Measurements from ENCODE around the gene PRPF19.

DNA sequence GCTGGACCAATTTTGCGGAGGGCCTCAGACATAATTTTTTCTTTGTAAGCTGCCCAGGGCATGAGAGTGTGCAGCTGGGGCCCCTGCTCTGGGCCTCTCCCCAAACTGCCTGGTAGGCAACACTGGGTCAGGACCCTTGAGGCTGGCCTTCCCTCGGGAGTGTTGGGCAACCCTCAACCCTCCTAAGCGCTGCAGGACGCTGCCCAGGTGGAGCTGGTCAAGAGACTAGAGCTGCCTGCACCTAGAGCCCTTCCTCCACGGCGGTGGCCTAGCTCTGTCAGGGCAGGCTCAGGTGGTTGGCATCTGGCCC lies 17.4 kb upstream of the PRPF19 start:
- no peak for TF ChIP-seq POLR2A (IDR thresholded peaks at IDR 0.05)
- TF ChIP-seq, protein P1, sequence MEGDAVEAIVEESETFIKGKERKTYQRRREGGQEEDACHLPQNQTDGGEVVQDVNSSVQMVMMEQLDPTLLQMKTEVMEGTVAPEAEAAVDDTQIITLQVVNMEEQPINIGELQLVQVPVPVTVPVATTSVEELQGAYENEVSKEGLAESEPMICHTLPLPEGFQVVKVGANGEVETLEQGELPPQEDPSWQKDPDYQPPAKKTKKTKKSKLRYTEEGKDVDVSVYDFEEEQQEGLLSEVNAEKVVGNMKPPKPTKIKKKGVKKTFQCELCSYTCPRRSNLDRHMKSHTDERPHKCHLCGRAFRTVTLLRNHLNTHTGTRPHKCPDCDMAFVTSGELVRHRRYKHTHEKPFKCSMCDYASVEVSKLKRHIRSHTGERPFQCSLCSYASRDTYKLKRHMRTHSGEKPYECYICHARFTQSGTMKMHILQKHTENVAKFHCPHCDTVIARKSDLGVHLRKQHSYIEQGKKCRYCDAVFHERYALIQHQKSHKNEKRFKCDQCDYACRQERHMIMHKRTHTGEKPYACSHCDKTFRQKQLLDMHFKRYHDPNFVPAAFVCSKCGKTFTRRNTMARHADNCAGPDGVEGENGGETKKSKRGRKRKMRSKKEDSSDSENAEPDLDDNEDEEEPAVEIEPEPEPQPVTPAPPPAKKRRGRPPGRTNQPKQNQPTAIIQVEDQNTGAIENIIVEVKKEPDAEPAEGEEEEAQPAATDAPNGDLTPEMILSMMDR (IDR thresholded peaks at IDR 0.05): no peak
